MM.1S (cell line): Measurements from ENCODE around the gene ZNF862.

Experiments
- DNase-seq: peaks from one replicate; pipeline ENCODE4 v3.0.0-alpha.2; 2015
- H2AFZ ChIP-seq: fragments of 300-600 bp; sonication (generic); 2 replicates; pipeline ENCODE4 v1.6.0; 2016; ENCODE audit warnings: antibody characterized with exemption, low read length
- H3F3A ChIP-seq: fragments of 300-600 bp; sonication (generic); 2 replicates; pipeline ENCODE4 v1.6.1; 2016; ENCODE audit warnings: mild to moderate bottlenecking, antibody characterized with exemption, low read length, moderate library complexity, mixed read lengths; ENCODE audit not compliant: insufficient read depth
- H3K27ac ChIP-seq: fragments of 300-600 bp; sonication (generic); 2 replicates; pipeline ENCODE4 v1.5.1; 2016; ENCODE audit warnings: mild to moderate bottlenecking, low read length
- H3K27me3 ChIP-seq: fragments of 300-600 bp; sonication (generic); replicated peaks from 2 replicates; pipeline ENCODE4 v1.6.0; 2016; ENCODE audit warnings: low read length; ENCODE audit not compliant: insufficient read depth
- H3K36me3 ChIP-seq: fragments of 300-600 bp; sonication (generic); replicated peaks from 2 replicates; pipeline ENCODE4 v1.6.1; 2016; ENCODE audit warnings: mild to moderate bottlenecking, low read length, mixed read lengths; ENCODE audit not compliant: insufficient read depth
- H3K4me1 ChIP-seq: fragments of 300-600 bp; sonication (generic); 2 replicates; pipeline ENCODE4 v1.6.1; 2016; ENCODE audit warnings: low read length, mixed read lengths
- H3K4me2 ChIP-seq: fragments of 300-600 bp; sonication (generic); 2 replicates; pipeline ENCODE4 v1.6.0; 2016; ENCODE audit warnings: low read depth, low read length
- H3K4me3 ChIP-seq: fragments of 300-600 bp; sonication (generic); 2 replicates; pipeline ENCODE4 v1.5.1; 2016; ENCODE audit warnings: low read length, mixed read lengths
- H3K79me2 ChIP-seq: fragments of 300-600 bp; sonication (generic); 2 replicates; pipeline ENCODE4 v1.6.1; 2016; ENCODE audit warnings: mixed run types, low read length, mixed read lengths
- H3K9ac ChIP-seq: fragments of 300-600 bp; sonication (generic); 2 replicates; pipeline ENCODE4 v1.6.1; 2016; ENCODE audit warnings: low read length, mixed read lengths
- H3K9me2 ChIP-seq: fragments of 300-600 bp; sonication (generic); replicated peaks from 2 replicates; pipeline ENCODE4 v1.6.1; 2016; ENCODE audit warnings: mild to moderate bottlenecking, low read length, mixed read lengths; ENCODE audit not compliant: insufficient read depth
- H3K9me3 ChIP-seq: fragments of 300-600 bp; sonication (generic); replicated peaks from 2 replicates; pipeline ENCODE4 v1.6.1; 2016; ENCODE audit warnings: mild to moderate bottlenecking, low read length, mixed read lengths; ENCODE audit not compliant: insufficient read depth
- H4K20me1 ChIP-seq: fragments of 300-600 bp; sonication (generic); 2 replicates; pipeline ENCODE4 v1.6.1; 2016; ENCODE audit warnings: mild to moderate bottlenecking, low read length, moderate library complexity, mixed read lengths; ENCODE audit not compliant: insufficient read depth
- CTCF ChIP-seq: fragments of 300-600 bp; sonication (generic); IDR thresholded peaks from 2 replicates; pipeline ENCODE4 v1.5.1; 2016; ENCODE audit warnings: antibody characterized with exemption, low read length, mixed read lengths
- EZH2 ChIP-seq: fragments of 300-600 bp; sonication (generic); optimal IDR thresholded peaks from 2 replicates; pipeline ENCODE3; 2017; ENCODE audit warnings: low read depth, mild to moderate bottlenecking, antibody characterized with exemption, low read length, mixed read lengths
- EZH2phosphoT487 ChIP-seq: fragments of 300-600 bp; sonication (generic); IDR thresholded peaks from 2 replicates; pipeline ENCODE4 v1.6.1; 2018; ENCODE audit warnings: antibody characterized with exemption, low read length

Gene ZNF862

GRCh38 chr7:149838224-149838991 is at the start of gene ZNF862:
Gene ZNF862 (plus strand): TSS chr7:149838375. CDS start chr7:149838612, 237 bp downstream.
- peak within 1 kb of the TSS; percentile 93 for H3K4me3 ChIP-seq
- no peaks in the 10 kb centered on the region; the same call in 1 of the 2 replicates for H3F3A ChIP-seq
- H3K4me2 ChIP-seq = peak within 1 kb of the TSS; percentile 94
- H3K27ac ChIP-seq = peak within 1 kb of the TSS; percentile 12; the same call in 1 of the 2 replicates
- H4K20me1 ChIP-seq = no peaks in the 10 kb centered on the region
- H3K9me3 ChIP-seq = no peaks in the 10 kb centered on the region
- H3K36me3 ChIP-seq = no peaks in the 10 kb centered on the region
- H3K9ac ChIP-seq = peak within 1 kb of the TSS; percentile 75
- H3K79me2 ChIP-seq = peaks cover 13% of the 10 kb centered on the region
- H3K4me1 ChIP-seq = peaks cover 12% of the 10 kb centered on the region
- H3K9me2 ChIP-seq = no peaks in the 10 kb centered on the region
- peak within 1 kb of the TSS; percentile 88 for H2AFZ ChIP-seq
- TF ChIP-seq CTCF (no peak), EZH2phosphoT487 (no peak), EZH2 (no peak)
- peaks cover 9% of the 10 kb centered on the region; the same call in 1 of the 2 replicates for H3K27me3 ChIP-seq
- DNase-seq = peak; percentile 100

- H3K79me2 ChIP-seq = no peaks in the 10 kb centered on the region
- H3K9me3 ChIP-seq = no peaks in the 10 kb centered on the region
- H4K20me1 ChIP-seq = no peaks in the 10 kb centered on the region
- TF ChIP-seq EZH2phosphoT487 (no peak), EZH2 (no peak), CTCF (no peak)
- DNase-seq = no peak
- no peak overlapping the region for H3K9ac ChIP-seq
- H3K4me1 ChIP-seq = no peaks in the 10 kb centered on the region
- H3K4me3 ChIP-seq = no peak overlapping the region
- no peak overlapping the region for H3K4me2 ChIP-seq
- peaks cover 94% of the 10 kb centered on the region for H3K27me3 ChIP-seq
- H2AFZ ChIP-seq = no peak overlapping the region
- H3K27ac ChIP-seq = no peak overlapping the region
- H3K9me2 ChIP-seq = no peaks in the 10 kb centered on the region
- no peaks in the 10 kb centered on the region for H3F3A ChIP-seq
- no peaks in the 10 kb centered on the region for H3K36me3 ChIP-seq
Observed at GRCh38 chr7:149789101-149789500, 49.1 kb upstream of the ZNF862 start.

- H3K4me2 ChIP-seq = no peak overlapping the region
- TF ChIP-seq CTCF (no peak), EZH2 (no peak), EZH2phosphoT487 (no peak)
- no peak overlapping the region for H3K9ac ChIP-seq
- DNase-seq = no peak
- no peaks in the 10 kb centered on the region for H3K36me3 ChIP-seq
- no peaks in the 10 kb centered on the region for H3K9me2 ChIP-seq
- H3F3A ChIP-seq = no peaks in the 10 kb centered on the region
- no peak overlapping the region for H3K27ac ChIP-seq
- peaks cover 94% of the 10 kb centered on the region for H3K27me3 ChIP-seq
- H4K20me1 ChIP-seq = no peaks in the 10 kb centered on the region
- H3K4me1 ChIP-seq = no peaks in the 10 kb centered on the region
- no peaks in the 10 kb centered on the region for H3K79me2 ChIP-seq
- H3K4me3 ChIP-seq = no peak overlapping the region
- no peaks in the 10 kb centered on the region for H3K9me3 ChIP-seq
- no peak overlapping the region for H2AFZ ChIP-seq
Observed at GRCh38 chr7:149790146-149790548, 48.0 kb upstream of the ZNF862 start.
